ENCODE data around the gene TCF3. TPM values are rescaled to one million over a fixed set of nuclear protein-coding genes. Genes with fewer than 3 reads are reported as not detected.

The TCF3 gene
- total and polyA plus RNA-seq, 2 of the 8 experiments (the other 6 are each of a cell fraction or from before 2014, with no cell fraction given), result 241 to 348 TPM

DNA sequence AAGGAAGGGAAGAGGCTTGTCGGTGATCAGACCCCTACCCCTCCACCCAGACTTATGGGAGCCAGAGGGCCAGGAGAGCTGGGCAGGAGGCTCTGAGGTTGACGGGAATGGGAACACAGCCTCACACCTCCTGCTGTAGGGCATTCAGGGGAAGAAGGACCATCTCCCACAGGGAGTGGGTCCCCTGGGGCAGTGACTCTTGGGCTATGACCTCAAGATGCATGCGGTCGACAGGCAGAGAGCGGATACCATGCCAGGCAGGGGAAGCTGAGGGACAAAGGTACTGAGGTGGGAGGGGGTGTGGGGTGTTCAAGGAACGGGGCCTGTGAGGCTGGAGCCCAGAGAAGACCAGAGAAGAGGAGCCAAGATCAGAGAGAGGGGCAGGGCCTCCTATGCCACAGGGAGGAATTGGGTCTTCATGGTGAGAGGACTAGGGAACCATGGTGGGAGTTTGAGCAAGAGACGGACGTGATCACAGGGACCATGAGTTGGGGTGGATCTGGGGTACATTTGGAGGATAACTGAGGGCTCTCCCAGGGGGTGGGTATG is 4.6 kb upstream of the TCF3 start:
- Histone ChIP-seq H3K23me2 (ENCODE audit: low read depth, low read length) (no peaks in the 10 kb centered on the region; the same call in 1 of the 2 replicates), H3K36me3 (ENCODE audit: control insufficient read depth in 2 of 4, insufficient read depth in 4 of 4, low read length in 3 of 4) (no peaks in the 10 kb centered on the region), H3K23ac (ENCODE audit: insufficient read length) (no peak overlapping the region), H4K91ac (replicated peaks; ENCODE audit: insufficient read length, low read length) (no peak overlapping the region), H3K18ac (ENCODE audit: extremely low read depth, low read length) (no peak overlapping the region), H3K56ac (replicated peaks; ENCODE audit: insufficient read length, low read depth, low read length) (no peak overlapping the region), H2AFZ (ENCODE audit: low read length) (no peak overlapping the region), H3K4me3 (ENCODE audit: extremely low read depth in 1 of 4, insufficient read depth in 2 of 4, low read depth in 3 of 4, low read length in 4 of 4) (no peak overlapping the region), H3K27me3 (replicated peaks in 1 of 4; ENCODE audit: control insufficient read depth in 3 of 4, extremely low read depth in 1 of 4, insufficient read depth in 3 of 4, low read length in 3 of 4) (no peaks in the 10 kb centered on the region; a peak in 1 of 7 replicates), H3K14ac (ENCODE audit: insufficient read length) (no peak overlapping the region), H3K4me2 (ENCODE audit: insufficient read depth in 1 of 2, low read depth in 2 of 2, low read length in 2 of 2) (no peak overlapping the region), H2BK120ac (replicated peaks; ENCODE audit: low read depth, low read length) (no peak overlapping the region), H4K8ac (ENCODE audit: extremely low read depth, insufficient read depth, low read length) (peak overlapping the region; percentile 85; the same call in 1 of the 2 replicates), H2BK12ac (ENCODE audit: low read depth, low read length) (peak overlapping the region; percentile 40; the same call in 1 of the 2 replicates), H2BK20ac (ENCODE audit: low read length) (no peak overlapping the region), H3K27ac (ENCODE audit: low read depth, low read length) (no peak overlapping the region), H3K4ac (replicated peaks; ENCODE audit: insufficient read length, low read depth, low read length) (no peak overlapping the region), H3K9ac (replicated peaks in 1 of 4; ENCODE audit: extremely low read depth in 1 of 4, low read depth in 3 of 4, low read length in 3 of 4) (no peak overlapping the region), H3K9me3 (ENCODE audit: insufficient read depth in 2 of 2, low read depth in 1 of 2, low read length in 1 of 2) (no peaks in the 10 kb centered on the region), H2AK5ac (ENCODE audit: low read depth, low read length) (no peak overlapping the region), H3K79me2 (ENCODE audit: control insufficient read depth in 1 of 2, insufficient read depth in 2 of 2, low read length in 2 of 2) (no peaks in the 10 kb centered on the region), H4K20me1 (replicated peaks in 1 of 2; ENCODE audit: control insufficient read depth in 1 of 2, insufficient read depth in 2 of 2, low read length in 2 of 2) (no peaks in the 10 kb centered on the region), H3K79me1 (ENCODE audit: low read depth, low read length) (no peaks in the 10 kb centered on the region), H2BK5ac (ENCODE audit: low read depth, low read length) (no peak overlapping the region), H4K5ac (ENCODE audit: insufficient read length, low read depth, low read length) (no peak overlapping the region), H3K4me1 (replicated peaks in 1 of 4; ENCODE audit: control insufficient read depth in 3 of 4, insufficient read depth in 4 of 4, low read length in 3 of 4) (peaks cover 0 to 5% (median 0%) of the 10 kb centered on the region in 4 experiments; a peak in 2 of 7 replicates), H2BK15ac (ENCODE audit: low read length) (no peak overlapping the region)
- FAIRE-seq (no peak), DNase-seq (ENCODE audit: low read depth in 1 of 2, low spot score in 2 of 2) (no peak)
- TF ChIP-seq, protein P1, sequence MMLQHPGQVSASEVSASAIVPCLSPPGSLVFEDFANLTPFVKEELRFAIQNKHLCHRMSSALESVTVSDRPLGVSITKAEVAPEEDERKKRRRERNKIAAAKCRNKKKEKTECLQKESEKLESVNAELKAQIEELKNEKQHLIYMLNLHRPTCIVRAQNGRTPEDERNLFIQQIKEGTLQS (IDR thresholded peaks at IDR 0.05; ENCODE audit: insufficient read depth, low read depth, low read length), result no peak
- TF ChIP-seq ASH2L (IDR thresholded peaks at IDR 0.05; ENCODE audit: low read length) (no peak), MAFK (IDR thresholded peaks at IDR 0.05; ENCODE audit: low read depth, low read length) (no peak), PHF8 (conservative IDR thresholded peaks at IDR 0.05; ENCODE audit: low read depth, low read length) (no peak), TEAD4 (IDR thresholded peaks at IDR 0.05; ENCODE audit: low read depth, low read length) (no peak), RFX5 (IDR thresholded peaks at IDR 0.05; ENCODE audit: borderline replicate concordance, low read depth, low read length) (no peak), CBX8 (IDR thresholded peaks at IDR 0.05; ENCODE audit: borderline replicate concordance, low read depth, low read length) (no peak), CBX5 (IDR thresholded peaks at IDR 0.05; ENCODE audit: low read depth, low read length) (no peak), EGR1 (IDR thresholded peaks at IDR 0.05; ENCODE audit: borderline replicate concordance, low read depth, low read length) (no peak), ZNF274 (IDR thresholded peaks at IDR 0.05; ENCODE audit: borderline replicate concordance, extremely low read depth, low read length) (no peak), POU5F1 (IDR thresholded peaks at IDR 0.05; ENCODE audit: low read depth, low read length) (no peak)
- TF ChIP-seq, protein P2, sequence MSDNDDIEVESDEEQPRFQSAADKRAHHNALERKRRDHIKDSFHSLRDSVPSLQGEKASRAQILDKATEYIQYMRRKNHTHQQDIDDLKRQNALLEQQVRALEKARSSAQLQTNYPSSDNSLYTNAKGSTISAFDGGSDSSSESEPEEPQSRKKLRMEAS (IDR thresholded peaks at IDR 0.05), result no peak
- POLR2A ChIA-PET (ENCODE audit: partially characterized antibody), result interaction anchor here (0.6 kb wide), 1 partner anchor 266 kb away, joined by 3 read pairs; no protein-coding TSS in a partner anchor
- CTCF ChIA-PET (ENCODE audit: partially characterized antibody), result interaction anchor here (0.6 to 3.2 kb wide), 3 partner anchors 16 to 125 kb away, joined by 3 to 10 read pairs (median 3); no protein-coding TSS in a partner anchor
- WGBS, 2 experiments (ENCODE audit: extremely low coverage in 1 of 2, insufficient coverage in 1 of 2, insufficient read length in 1 of 2, insufficient replicate concordance in 2 of 2, low coverage in 1 of 2, low lambda C conversion rate in 2 of 2, missing lambda C conversion rate in 1 of 2), result 87% methylated on average over 8 of the region's 8 CpGs; no CpG with 5 or more reads in 1 of the 2 experiments

Measured in H1 (cell line).